Heart right ventricle (tissue), 16 donors: ENCODE measurements around the gene CHSY1. TPM values are rescaled to one million over a fixed set of nuclear protein-coding genes. Genes with fewer than 3 reads are reported as not detected.

Experiments used
- ATAC-seq, 8 donors: fragments of 200-7000 bp; cut with Tn5 transposase; one replicate each; pipeline ENCODE4 v1.9.1; 2020; ENCODE audit warnings: mild to moderate bottlenecking in 8 of 8, moderate library complexity in 8 of 8, moderate number of reproducible peaks in 1 of 8
- DNase-seq, 2 donors: peaks; one replicate each; pipeline ENCODE4 v3.0.0-alpha.2; 2020
- H3K27ac ChIP-seq, 10 donors: fragments of 200-600 bp; sonication (generic) in 2 of 10; one replicate each; pipeline versions ENCODE4 v1.5.0 to v1.8.0; 2020 to 2022; ENCODE audit warnings: mild to moderate bottlenecking in 3 of 10
- H3K27me3 ChIP-seq, 7 donors: fragments of 200-600 bp; one replicate each; pipeline ENCODE4 v1.8.0; 2021 to 2022; ENCODE audit warnings: mild to moderate bottlenecking in 2 of 7
- H3K36me3 ChIP-seq, 9 donors: fragments of 200-600 bp; sonication (generic) in 1 of 9; one replicate each; pipeline versions ENCODE4 v1.5.0 to v1.8.0; 2020 to 2022; ENCODE audit warnings: mild to moderate bottlenecking in 2 of 9
- H3K4me1 ChIP-seq, 9 donors: fragments of 200-600 bp; sonication (generic) in 1 of 9; one replicate each; pipeline versions ENCODE4 v1.5.0 to v1.8.0; 2020 to 2022; ENCODE audit warnings: mild to moderate bottlenecking in 4 of 9
- H3K4me3 ChIP-seq, 10 donors: fragments of 200-600 bp; sonication (generic) in 2 of 10; one replicate each; pipeline versions ENCODE4 v1.5.0 to v1.8.0; 2020 to 2022; ENCODE audit warnings: mild to moderate bottlenecking in 7 of 10, moderate library complexity in 2 of 10
- H3K9me3 ChIP-seq, 11 donors: fragments of 200-600 bp in 10 of 11; sonication (generic) in 2 of 11; one replicate each; pipeline versions ENCODE4 v1.5.0 to v1.8.0; 2013 to 2022; ENCODE audit warnings: mild to moderate bottlenecking in 2 of 11, control low read depth in 1 of 11, moderate library complexity in 1 of 11
- WGBS, 2 donors: extraction: QIAGEN DNeasy Blood & Tissue Kit; methylation state at CpG; one replicate each; pipeline ENCODE4 v1.1.7; 2013; ENCODE audit warnings: inconsistent platforms in 1 of 2; 5-methylcytosine and 5-hydroxymethylcytosine counted together
- intact Hi-C, 10 donors: fragments of 100-400 bp; cut with DNase I; formaldehyde crosslinking; loops; one replicate each; pipeline versions ENCODE4 v1.11.1 to v1.14.2; 2022
- polyA plus RNA-seq, 2 donors: library from polyadenylated mRNA; stranded (reverse); fragments of 200-250 nt; gene quantifications; one replicate each; pipeline ENCODE4 v1.2.3, GENCODE V29; 2013
- total RNA-seq, 10 donors: library from RNA; stranded (reverse); fragmentation: NEBNext Ultra II Directional in 3 of 10; extraction: Animal tissue kit (Norgen Biotek cat#: 25700) in 3 of 10; gene quantifications; one replicate each; pipeline versions ENCODE4 v1.2.1 to v1.2.4, GENCODE V29; 2021 to 2023
- TF ChIP-seq, protein P1 (sequence below), 9 donors: fragments of 200-600 bp; sonication (generic) in 2 of 9; IDR thresholded peaks; one replicate each; pipeline versions ENCODE4 v1.5.0 to v1.8.0; 2021 to 2022; ENCODE audit warnings: antibody characterized with exemption in 9 of 9, mild to moderate bottlenecking in 5 of 9, moderate library complexity in 1 of 9
- donor health status: Arrhythmogenic right ventricular cardiomyopathy.
- donor health status: ischemic (EF 13 %, LVEDD 7.1; RV severe dilation, severe dysfunction).
- donor health status: healthy with polysubstance abuse.
- donor health status: DM: no; HTN: yes; CAD: no.
- donor health status: DM: no; HTN: no; CAD: no.
- donor health status: ischemic (EF 25% LVEDD 6.9; RV normal size, moderate dysfunction).
- donor health status: ischemic (EF 25% LVEDD 5.7; RV mildly dilated, moderate dysfunction).
- donor health status: healthy.
- donor health status: DM: yes; HTN: yes; CAD: no.
- donor health status: Ischemic cardiomyopathy.
- donor health status: ischemic (EF 35%, LVEDD 5.7; RV mildly dilated, moderate dysfunction).
- donor health status: nonischemic (EF 11% LVEDD 7.7; RV severe dilation, severe dysfunction).
- donor health status: DM: yes; HTN: yes; CAD: no.
- donor health status: PGD.
- donor health status: ischemic (EF 29% LVEDD 5.4; RV normal size, mild dysfunction).
- donor health status: nonischemic (EF 23%, LVEDD 6.1; RV moderate dilation, normal function).

Gene CHSY1
- total and polyA plus RNA-seq, 12 donors, result 6.9 to 35.1 (median 14.6) TPM

DNA sequence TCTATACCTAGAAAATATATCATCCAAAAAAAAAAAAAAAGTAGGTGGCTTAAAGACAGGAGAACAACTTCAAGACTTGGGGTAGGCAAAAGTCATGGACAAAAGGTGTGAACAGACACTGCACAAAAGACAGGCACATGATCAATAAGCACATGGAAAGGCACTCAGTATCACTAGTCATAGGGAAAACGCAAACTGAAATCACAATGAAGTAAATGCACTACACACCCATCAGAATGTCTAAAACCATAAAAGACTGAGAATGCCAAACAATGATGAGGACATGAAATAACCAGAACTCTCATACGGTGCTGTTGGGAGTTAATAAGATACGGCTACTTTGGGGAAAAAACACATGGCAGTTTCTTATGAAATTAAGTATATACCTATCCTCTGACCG lies 40.0 kb downstream of the CHSY1 start:
- intact Hi-C loops, result no loop called here
- 62 to 71% methylated on average over 4 of the region's 4 CpGs for WGBS, 2 donors
- H3K9me3 ChIP-seq, result no peaks in the 10 kb centered on the region

GRCh38 chr15:101210466-101210865 lies 41.4 kb downstream of the CHSY1 start:
- peaks cover 0 to 18% (median 0%) of the 10 kb centered on the region in 9 donors for H3K36me3 ChIP-seq
- ATAC-seq (peak in 6 of 8 donors; percentile 29 to 58 (median 45)), DNase-seq (no peak)
- H3K4me1 ChIP-seq, result peaks cover 3 to 89% (median 48%) of the 10 kb centered on the region in 9 donors
- H3K27ac ChIP-seq, result peak overlapping the region in 7 of 10 donors; percentile 32 to 82 (median 51)
- no peaks in the 10 kb centered on the region for H3K9me3 ChIP-seq
- no peaks in the 10 kb centered on the region for H3K27me3 ChIP-seq
- intact Hi-C loops, result no loop called here
- TF ChIP-seq, protein P1, sequence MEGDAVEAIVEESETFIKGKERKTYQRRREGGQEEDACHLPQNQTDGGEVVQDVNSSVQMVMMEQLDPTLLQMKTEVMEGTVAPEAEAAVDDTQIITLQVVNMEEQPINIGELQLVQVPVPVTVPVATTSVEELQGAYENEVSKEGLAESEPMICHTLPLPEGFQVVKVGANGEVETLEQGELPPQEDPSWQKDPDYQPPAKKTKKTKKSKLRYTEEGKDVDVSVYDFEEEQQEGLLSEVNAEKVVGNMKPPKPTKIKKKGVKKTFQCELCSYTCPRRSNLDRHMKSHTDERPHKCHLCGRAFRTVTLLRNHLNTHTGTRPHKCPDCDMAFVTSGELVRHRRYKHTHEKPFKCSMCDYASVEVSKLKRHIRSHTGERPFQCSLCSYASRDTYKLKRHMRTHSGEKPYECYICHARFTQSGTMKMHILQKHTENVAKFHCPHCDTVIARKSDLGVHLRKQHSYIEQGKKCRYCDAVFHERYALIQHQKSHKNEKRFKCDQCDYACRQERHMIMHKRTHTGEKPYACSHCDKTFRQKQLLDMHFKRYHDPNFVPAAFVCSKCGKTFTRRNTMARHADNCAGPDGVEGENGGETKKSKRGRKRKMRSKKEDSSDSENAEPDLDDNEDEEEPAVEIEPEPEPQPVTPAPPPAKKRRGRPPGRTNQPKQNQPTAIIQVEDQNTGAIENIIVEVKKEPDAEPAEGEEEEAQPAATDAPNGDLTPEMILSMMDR (IDR thresholded peaks at IDR 0.05), result no peak
- H3K4me3 ChIP-seq, result no peak overlapping the region
- 41 to 45% methylated on average over 2 of the region's 2 CpGs for WGBS, 2 donors

More for the DNA sequence above, 40.0 kb downstream of the CHSY1 start:
- no peak for ATAC-seq
- H3K27ac ChIP-seq, result no peak overlapping the region
- no peak for DNase-seq
- no peak overlapping the region for H3K4me3 ChIP-seq
- peaks cover 0 to 27% (median 0%) of the 10 kb centered on the region in 9 donors for H3K36me3 ChIP-seq
- no peaks in the 10 kb centered on the region for H3K27me3 ChIP-seq
- TF ChIP-seq, protein P1 (IDR thresholded peaks at IDR 0.05), result no peak
- H3K4me1 ChIP-seq, result peaks cover 3 to 74% (median 39%) of the 10 kb centered on the region in 9 donors

DNA sequence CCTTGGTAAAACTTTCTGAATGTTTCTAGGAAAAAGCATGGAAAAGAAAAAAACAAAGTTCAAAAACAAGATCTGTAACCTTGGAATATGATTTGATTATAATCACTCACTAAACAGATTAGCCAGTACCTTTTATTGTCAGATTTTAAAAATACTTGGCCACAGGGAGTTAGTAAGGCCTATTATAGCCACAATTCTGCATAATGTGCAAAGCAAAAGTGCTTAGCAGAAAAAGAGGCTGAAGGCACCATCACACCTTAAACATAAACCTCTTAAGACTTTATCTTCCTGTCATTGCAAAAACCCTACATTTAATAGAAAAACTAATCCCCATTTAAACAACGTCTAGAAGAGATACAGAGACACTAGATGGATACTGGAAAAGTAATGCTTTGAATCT lies 41.8 kb downstream of the CHSY1 start:
- DNase-seq, result no peak
- Histone ChIP-seq H3K4me3 (no peak overlapping the region), H3K27me3 (no peaks in the 10 kb centered on the region), H3K36me3 (peaks cover 0 to 18% (median 0%) of the 10 kb centered on the region in 9 donors), H3K27ac (peak overlapping the region in 7 of 10 donors; percentile 32 to 82 (median 51)), H3K9me3 (no peaks in the 10 kb centered on the region), H3K4me1 (peaks cover 3 to 93% (median 49%) of the 10 kb centered on the region in 9 donors)
- TF ChIP-seq, protein P1 (IDR thresholded peaks at IDR 0.05), result no peak
- intact Hi-C loops, result no loop called here
- ATAC-seq, result no peak
- WGBS, 2 donors, result 41 to 46% methylated on average over 1 of the region's 1 CpG

DNA sequence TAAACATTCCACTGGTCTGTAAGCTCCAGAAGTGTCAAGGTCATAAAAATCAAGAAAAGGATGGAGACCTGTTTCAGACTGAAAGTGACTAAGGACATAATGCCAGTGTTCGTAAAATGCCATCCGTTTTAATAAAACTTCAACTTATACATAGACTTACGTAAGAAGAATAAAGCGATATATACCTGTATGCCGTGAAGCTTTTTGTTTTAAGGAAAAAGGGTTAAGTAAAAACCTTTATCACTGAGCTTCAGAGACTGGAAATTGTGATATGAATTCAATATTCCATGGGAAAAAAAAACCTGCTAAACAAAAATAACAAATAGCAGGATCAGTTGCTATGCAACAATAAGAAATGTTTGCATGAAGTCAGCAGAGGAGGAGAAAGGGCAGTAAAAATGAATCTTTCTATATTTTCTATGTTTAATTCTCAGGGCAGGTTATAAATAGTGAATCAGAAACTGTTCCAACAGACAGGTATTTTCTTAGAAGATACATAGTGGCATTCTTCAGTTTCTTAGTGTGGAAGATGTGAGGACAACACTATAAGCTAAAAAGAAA lies 42.5 kb downstream of the CHSY1 start:
- TF ChIP-seq, protein P1 (IDR thresholded peaks at IDR 0.05), result no peak
- ATAC-seq, result peak in 1 of 8 donors; percentile 10
- H3K4me1 ChIP-seq, result peaks cover 3 to 100% (median 52%) of the 10 kb centered on the region in 9 donors

More for the DNA sequence above, 42.5 kb downstream of the CHSY1 start:
- Histone ChIP-seq H3K4me3 (no peak overlapping the region), H3K36me3 (peaks cover 0 to 14% (median 0%) of the 10 kb centered on the region in 9 donors), H3K27ac (peak overlapping the region in 7 of 10 donors; percentile 32 to 82 (median 51)), H3K27me3 (no peaks in the 10 kb centered on the region), H3K9me3 (no peaks in the 10 kb centered on the region)
- intact Hi-C loops, result loop anchor here in 1 of 10 donors (5.0 kb wide), 1 partner anchor 33 kb away; no protein-coding TSS in a partner anchor
- WGBS, 2 donors, result 78 to 86% methylated on average over 5 of the region's 5 CpGs
- DNase-seq, result no peak
